ENCODE data around the gene IRX3. TPM values are rescaled to one million over a fixed set of nuclear protein-coding genes. Genes with fewer than 3 reads are reported as not detected.

The IRX3 gene
- total RNA-seq = 10 to 100 TPM in 1 of 4 donors, 1 to 10 TPM in 3; 2.4 to 11.7 (median 6.3) TPM

GRCh38 chr16:54286366-54287130, at the start of gene IRX3:
IRX3 (minus strand) TSS chr16:54286787; CDS start chr16:54286050, 737 bp downstream.
- TF ChIP-seq, protein P1, sequence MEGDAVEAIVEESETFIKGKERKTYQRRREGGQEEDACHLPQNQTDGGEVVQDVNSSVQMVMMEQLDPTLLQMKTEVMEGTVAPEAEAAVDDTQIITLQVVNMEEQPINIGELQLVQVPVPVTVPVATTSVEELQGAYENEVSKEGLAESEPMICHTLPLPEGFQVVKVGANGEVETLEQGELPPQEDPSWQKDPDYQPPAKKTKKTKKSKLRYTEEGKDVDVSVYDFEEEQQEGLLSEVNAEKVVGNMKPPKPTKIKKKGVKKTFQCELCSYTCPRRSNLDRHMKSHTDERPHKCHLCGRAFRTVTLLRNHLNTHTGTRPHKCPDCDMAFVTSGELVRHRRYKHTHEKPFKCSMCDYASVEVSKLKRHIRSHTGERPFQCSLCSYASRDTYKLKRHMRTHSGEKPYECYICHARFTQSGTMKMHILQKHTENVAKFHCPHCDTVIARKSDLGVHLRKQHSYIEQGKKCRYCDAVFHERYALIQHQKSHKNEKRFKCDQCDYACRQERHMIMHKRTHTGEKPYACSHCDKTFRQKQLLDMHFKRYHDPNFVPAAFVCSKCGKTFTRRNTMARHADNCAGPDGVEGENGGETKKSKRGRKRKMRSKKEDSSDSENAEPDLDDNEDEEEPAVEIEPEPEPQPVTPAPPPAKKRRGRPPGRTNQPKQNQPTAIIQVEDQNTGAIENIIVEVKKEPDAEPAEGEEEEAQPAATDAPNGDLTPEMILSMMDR (IDR thresholded peaks at IDR 0.05; ENCODE audit: low read depth) = no peak

DNA sequence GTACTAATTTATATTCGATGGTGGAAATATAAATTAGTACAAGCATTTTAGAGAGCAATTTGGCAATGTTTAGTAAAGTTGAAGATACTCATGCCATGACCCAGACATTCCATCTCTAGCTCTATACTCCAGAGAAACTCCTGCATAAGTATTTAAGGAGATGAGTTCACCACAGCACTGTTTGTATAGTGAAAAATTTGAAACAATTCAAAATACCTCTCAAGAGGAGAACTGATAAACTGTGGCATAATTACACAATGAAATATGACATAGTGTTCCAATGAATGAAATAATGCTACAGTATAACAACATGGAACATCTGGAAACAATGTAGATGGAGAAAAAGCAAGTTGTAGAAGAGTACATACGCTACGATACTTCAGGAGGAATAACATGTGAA, 48.6 kb upstream of the IRX3 start:
- TF ChIP-seq, protein P1 (IDR thresholded peaks at IDR 0.05; ENCODE audit: low read depth) = no peak

DNA sequence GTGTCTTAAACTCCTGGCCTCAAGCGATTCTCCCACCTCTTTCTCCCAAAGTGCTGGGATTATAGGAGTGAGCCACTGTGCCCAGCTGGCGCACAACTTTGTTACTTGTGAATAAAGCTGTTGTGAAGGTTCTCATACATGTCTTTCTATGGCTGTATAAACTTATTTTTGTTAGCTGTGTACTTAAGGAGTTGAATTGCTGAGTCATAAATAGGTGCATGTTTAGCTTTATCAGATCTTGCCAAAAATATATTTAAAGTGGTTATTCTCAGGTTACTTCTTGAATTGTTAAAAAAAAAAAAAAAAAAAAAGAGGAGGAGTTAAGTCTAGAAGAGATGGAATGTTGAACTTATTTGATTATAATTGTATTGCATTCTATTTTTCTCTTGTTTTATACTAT, 47.6 kb upstream of the IRX3 start:
- TF ChIP-seq, protein P1 (IDR thresholded peaks at IDR 0.05; ENCODE audit: low read depth) = no peak

- TF ChIP-seq, protein P1 (IDR thresholded peaks at IDR 0.05; ENCODE audit: low read depth) = no peak
These were observed 44.8 kb upstream of the IRX3 start for GRCh38 chr16:54331241-54332002.

DNA sequence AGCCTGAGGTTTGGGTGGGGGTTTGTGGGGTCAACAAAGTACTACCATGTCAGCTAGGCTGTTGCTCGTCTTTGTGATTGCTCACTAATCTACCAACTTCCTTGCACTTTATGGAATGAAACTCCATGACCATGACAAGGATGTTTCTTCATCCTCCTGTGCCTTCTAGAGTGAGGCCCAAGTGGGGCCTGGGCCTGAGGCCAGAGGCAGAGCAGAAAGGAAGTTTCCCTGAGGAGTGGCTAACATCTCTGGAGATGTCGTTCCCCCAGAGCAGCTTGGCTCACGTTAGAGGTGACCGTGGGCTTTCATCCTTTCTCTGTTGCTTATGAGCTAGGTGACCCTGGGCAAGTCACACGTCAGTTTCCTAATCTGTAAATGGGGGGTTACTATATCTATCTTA, 41.0 kb upstream of the IRX3 start:
- TF ChIP-seq, protein P1 (IDR thresholded peaks at IDR 0.05; ENCODE audit: low read depth) = no peak

DNA sequence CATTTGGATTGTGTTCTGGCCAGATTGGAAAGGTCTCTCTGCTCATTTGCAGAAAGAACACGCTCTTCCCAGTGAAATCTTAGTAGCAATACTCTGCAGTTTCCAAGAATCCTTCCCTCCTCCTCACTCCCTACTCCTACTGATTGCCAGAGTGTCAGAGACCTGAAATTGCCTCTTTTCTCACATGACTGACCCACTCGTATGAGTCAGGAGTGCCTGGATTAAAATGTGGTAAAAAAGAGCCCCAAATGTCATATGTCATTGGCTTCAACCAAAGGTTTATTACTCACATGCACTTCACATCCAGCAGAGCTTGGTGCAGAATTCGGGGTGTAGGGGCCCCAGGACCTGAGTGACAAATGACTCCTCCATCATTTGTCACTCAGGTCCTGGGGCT, 39.7 kb upstream of the IRX3 start:
- TF ChIP-seq, protein P1 (IDR thresholded peaks at IDR 0.05; ENCODE audit: low read depth) = no peak

DNA sequence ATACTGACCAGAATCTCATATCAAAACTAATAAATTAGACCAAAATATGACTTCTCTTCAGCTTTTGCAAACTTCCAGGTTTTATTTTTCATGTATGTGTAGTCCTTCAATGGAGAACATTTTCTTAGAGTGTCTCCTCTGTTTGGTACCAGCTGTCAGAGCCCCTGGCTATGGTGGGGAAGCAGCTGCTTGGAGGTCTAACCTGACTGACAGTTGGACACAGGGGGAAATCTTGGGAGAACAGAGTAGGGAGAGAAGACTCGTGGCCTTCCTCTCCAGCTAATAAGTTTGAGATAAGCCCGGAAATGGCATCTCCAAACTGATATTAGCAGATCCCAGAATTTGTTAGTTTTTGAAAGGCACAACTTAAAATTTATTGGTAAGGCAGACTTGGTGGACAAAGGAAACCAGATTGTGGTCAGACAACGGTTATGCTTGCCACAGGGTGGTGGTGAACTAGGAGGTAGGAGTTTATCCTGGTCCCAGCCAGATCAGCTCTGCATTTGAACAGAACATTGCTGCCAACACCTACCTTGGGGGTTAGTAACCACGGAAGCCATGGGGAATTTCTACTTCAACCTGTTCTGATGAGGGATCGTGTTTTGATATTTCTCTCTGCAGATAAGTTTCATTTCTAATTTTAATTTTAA, 39.2 kb upstream of the IRX3 start:
- TF ChIP-seq, protein P1 (IDR thresholded peaks at IDR 0.05; ENCODE audit: low read depth) = no peak

Data from subcutaneous adipose tissue (tissue), 4 donors.